H9 (cell line): ENCODE measurements around the gene PGBD5. TPM values are rescaled to one million over a fixed set of nuclear protein-coding genes. Genes with fewer than 3 reads are reported as not detected.

Source experiments
- DNase-seq: peaks from one replicate; pipeline ENCODE4 v3.0.0-alpha.2; 2017
- H2AFZ ChIP-seq: one replicate; pipeline ENCODE4 v1.6.1; 2013; ENCODE audit warnings: mild to moderate bottlenecking, low read length, control low read depth, moderate library complexity
- H2AK5ac ChIP-seq: 2 replicates; pipeline ENCODE4 v1.6.1; 2013; ENCODE audit warnings: low read length, control low read depth, mixed read lengths; ENCODE audit not compliant: insufficient read length
- H2BK120ac ChIP-seq: one replicate; pipeline ENCODE4 v1.6.1; 2013; ENCODE audit warnings: low read depth, mild to moderate bottlenecking, low read length, control low read depth, inconsistent platforms; ENCODE audit not compliant: poor library complexity, severe bottlenecking
- H2BK12ac ChIP-seq: 2 replicates; pipeline ENCODE4 v1.6.1; 2013; ENCODE audit warnings: low read length, control low read depth, mixed read lengths, low read depth; ENCODE audit not compliant: insufficient read length
- H2BK15ac ChIP-seq: 2 replicates; pipeline ENCODE4 v1.6.1; 2013; ENCODE audit warnings: low read depth, low read length, control low read depth
- H2BK20ac ChIP-seq: one replicate; pipeline ENCODE4 v1.6.1; 2013; ENCODE audit warnings: low read depth, mild to moderate bottlenecking, low read length, control low read depth, inconsistent platforms; ENCODE audit not compliant: poor library complexity, severe bottlenecking
- H2BK5ac ChIP-seq: 2 replicates; pipeline ENCODE4 v1.6.1; 2013; ENCODE audit warnings: low read length, control low read depth, mixed read lengths; ENCODE audit not compliant: insufficient read length
- H3K14ac ChIP-seq: 2 replicates; pipeline ENCODE4 v1.6.1; 2013; ENCODE audit warnings: low read length, control low read depth; ENCODE audit not compliant: insufficient read depth
- H3K18ac ChIP-seq: 2 replicates; pipeline ENCODE4 v1.6.1; 2013; ENCODE audit warnings: low read depth, mild to moderate bottlenecking, mixed read lengths, low read length, control low read depth; ENCODE audit not compliant: insufficient read length
- H3K23ac ChIP-seq: 2 replicates; pipeline ENCODE4 v1.6.1; 2013; ENCODE audit warnings: low read length, control low read depth, mixed read lengths, low read depth; ENCODE audit not compliant: insufficient read length
- H3K23me2 ChIP-seq: 2 replicates; pipeline ENCODE4 v1.6.1; 2013; ENCODE audit warnings: low read depth, mild to moderate bottlenecking, mixed read lengths, low read length, control low read depth; ENCODE audit not compliant: insufficient read length, poor library complexity, severe bottlenecking
- H3K27ac ChIP-seq: 2 replicates; pipeline ENCODE4 v1.5.1; 2013; ENCODE audit warnings: low read length, control low read depth, mixed read lengths, low read depth; ENCODE audit not compliant: insufficient read length
- H3K27me3 ChIP-seq: 2 replicates; pipeline ENCODE4 v1.6.1; 2013; ENCODE audit warnings: low read length, control low read depth, inconsistent platforms; ENCODE audit not compliant: insufficient read depth
- H3K4ac ChIP-seq: 2 replicates; pipeline ENCODE4 v1.6.1; 2013; ENCODE audit warnings: low read depth, mild to moderate bottlenecking, control low read depth, inconsistent platforms, low read length, moderate library complexity
- H3K4me1 ChIP-seq: 2 replicates; pipeline ENCODE4 v1.6.1; 2013; ENCODE audit warnings: low read length, control low read depth, inconsistent platforms; ENCODE audit not compliant: insufficient read depth
- H3K4me2 ChIP-seq: 2 replicates; pipeline ENCODE4 v1.6.1; 2013; ENCODE audit warnings: low read length, control low read depth, mixed read lengths; ENCODE audit not compliant: insufficient read length, insufficient read depth
- H3K56ac ChIP-seq: 2 replicates; pipeline ENCODE4 v1.6.1; 2013; ENCODE audit warnings: low read depth, mild to moderate bottlenecking, mixed read lengths, low read length, control low read depth; ENCODE audit not compliant: insufficient read length
- H3K79me1 ChIP-seq: 2 replicates; pipeline ENCODE4 v1.6.1; 2013; ENCODE audit warnings: low read depth, mild to moderate bottlenecking, moderate library complexity, low read length, control low read depth, inconsistent platforms; ENCODE audit not compliant: insufficient read depth, poor library complexity, severe bottlenecking
- H3K79me2 ChIP-seq: 2 replicates; pipeline ENCODE4 v1.6.1; 2013; ENCODE audit warnings: low read length, control low read depth, inconsistent platforms; ENCODE audit not compliant: insufficient read depth
- H3K9ac ChIP-seq: 2 replicates; pipeline ENCODE4 v1.6.1; 2013; ENCODE audit warnings: low read length, control low read depth, mixed read lengths; ENCODE audit not compliant: insufficient read length; ENCODE audit errors: extremely low read depth
- H3K9me3 ChIP-seq: one replicate; pipeline ENCODE4 v1.6.1; 2013; ENCODE audit warnings: low read depth, low read length, inconsistent platforms; ENCODE audit not compliant: control insufficient read depth
- H3T11ph ChIP-seq: one replicate; pipeline ENCODE4 v1.6.1; 2013; ENCODE audit warnings: mild to moderate bottlenecking, low read length, control low read depth, inconsistent platforms
- H4K20me1 ChIP-seq: one replicate; pipeline ENCODE4 v1.6.1; 2013; ENCODE audit not compliant: control insufficient read depth, insufficient read length, insufficient read depth
- H4K5ac ChIP-seq: 2 replicates; pipeline ENCODE4 v1.6.1; 2013; ENCODE audit warnings: low read depth, mild to moderate bottlenecking, mixed read lengths, low read length, control low read depth; ENCODE audit not compliant: insufficient read length
- H4K8ac ChIP-seq: replicated peaks from 2 replicates; pipeline ENCODE4 v1.6.1; 2013; ENCODE audit warnings: low read length, control low read depth, mixed read lengths, low read depth; ENCODE audit not compliant: insufficient read length
- H4K91ac ChIP-seq: 2 replicates; pipeline ENCODE4 v1.6.1; 2013; ENCODE audit warnings: low read depth, mild to moderate bottlenecking, moderate library complexity, mixed read lengths, low read length, control low read depth; ENCODE audit not compliant: insufficient read length
- H3K27ac Mint-ChIP-seq, 3 experiments: 2 replicates in 2 of 3; 3 replicates in 1 of 3; pipeline ENCODE4 v1.8.0; 2020 to 2021; ENCODE audit warnings: mixed read lengths in 3 of 3, mild to moderate bottlenecking in 1 of 3, moderate library complexity in 1 of 3
- H3K27me3 Mint-ChIP-seq: 2 replicates; pipeline ENCODE4 v1.8.0; 2021; ENCODE audit warnings: low read depth, mild to moderate bottlenecking, moderate library complexity, mixed read lengths
- H3K36me3 Mint-ChIP-seq, 3 experiments: 2 replicates in 2 of 3; 3 replicates in 1 of 3; pipeline ENCODE4 v1.8.0; 2020 to 2021; ENCODE audit warnings: low read depth in 3 of 3, mixed read lengths in 3 of 3; ENCODE audit not compliant: insufficient read depth in 1 of 3
- H3K4me1 Mint-ChIP-seq, 2 experiments: 2 replicates each; pipeline ENCODE4 v1.8.0; 2020; ENCODE audit warnings: mixed read lengths in 2 of 2
- H3K4me3 Mint-ChIP-seq, 2 experiments: 2 replicates in 1 of 2; 3 replicates in 1 of 2; pipeline ENCODE4 v1.8.0; 2020 to 2021; ENCODE audit warnings: mild to moderate bottlenecking in 2 of 2, mixed read lengths in 2 of 2, moderate library complexity in 1 of 2
- H3K9me3 Mint-ChIP-seq, 2 experiments: 2 replicates in 1 of 2; 3 replicates in 1 of 2; pipeline ENCODE4 v1.8.0; 2020; ENCODE audit warnings: mild to moderate bottlenecking in 2 of 2, mixed read lengths in 2 of 2, moderate library complexity in 1 of 2
- CTCF ChIP-seq: fragments of 200-600 bp; sonication (generic); conservative IDR thresholded peaks from 3 replicates; pipeline ENCODE4 v1.8.0; 2021; ENCODE audit warnings: antibody characterized with exemption, mild to moderate bottlenecking
- WGBS: extraction: QIAGEN DNeasy Blood & Tissue Kit; methylation state at CpG from one replicate; pipeline ENCODE4 v1.1.7; 2013; ENCODE audit warnings: missing lambda C conversion rate, low lambda C conversion rate, mixed read lengths; ENCODE audit not compliant: insufficient read length; ENCODE audit errors: extremely low coverage; 5-methylcytosine and 5-hydroxymethylcytosine counted together
- total RNA-seq: library from RNA; stranded (reverse); gene quantifications from 2 replicates; pipeline ENCODE4 v1.2.1, GENCODE V29; 2021

Gene PGBD5
- total RNA-seq, 1 experiment from 2014 or later, result 19.1 TPM

- H3K9me3 ChIP-seq, result no peaks in the 10 kb centered on the region
- H3K27me3 ChIP-seq, result no peaks in the 10 kb centered on the region
- TF ChIP-seq CTCF, result no peak
- H3K4ac ChIP-seq, result no peak overlapping the region
- H3T11ph ChIP-seq, result no peak overlapping the region
- no peak overlapping the region for H4K5ac ChIP-seq
- H3K27ac ChIP-seq, result no peak overlapping the region
- no peak overlapping the region for H2BK12ac ChIP-seq
- Mint-ChIP-seq H3K27ac (peak overlapping the region in 1 of 3 experiments; percentile 12; a peak in 1 of 7 replicates), H3K4me3 (no peak overlapping the region; a peak in 1 of 5 replicates), H3K9me3 (no peaks in the 10 kb centered on the region), H3K4me1 (peaks cover 10 to 12% of the 10 kb centered on the region in 2 experiments), H3K27me3 (no peaks in the 10 kb centered on the region), H3K36me3 (no peaks in the 10 kb centered on the region; a peak in 1 of 7 replicates)
- no peaks in the 10 kb centered on the region for H3K79me2 ChIP-seq
- H2BK15ac ChIP-seq, result no peak overlapping the region
- no peak overlapping the region for H2BK120ac ChIP-seq
- H3K18ac ChIP-seq, result no peak overlapping the region
- H4K20me1 ChIP-seq, result no peaks in the 10 kb centered on the region
- H2AK5ac ChIP-seq, result no peak overlapping the region
- H3K4me2 ChIP-seq, result no peak overlapping the region
- H2BK20ac ChIP-seq, result no peak overlapping the region
- H3K23ac ChIP-seq, result no peak overlapping the region
- no peak overlapping the region for H2AFZ ChIP-seq
- H4K91ac ChIP-seq, result no peak overlapping the region
- H3K14ac ChIP-seq, result no peak overlapping the region
- no CpG with 5 or more reads among the region's 4 CpGs for WGBS
- H3K9ac ChIP-seq, result no peak overlapping the region
- no peak overlapping the region for H2BK5ac ChIP-seq
- no peak overlapping the region for H4K8ac ChIP-seq
- DNase-seq, result no peak
- H3K79me1 ChIP-seq, result no peaks in the 10 kb centered on the region
- peaks cover 3% of the 10 kb centered on the region for H3K23me2 ChIP-seq
- no peak overlapping the region for H3K56ac ChIP-seq
- no peaks in the 10 kb centered on the region for H3K4me1 ChIP-seq
These were observed 120.0 kb downstream of the PGBD5 start for GRCh38 chr1:230306169-230306568.
